HEK293 (cell line): Measurements from ENCODE around the gene HCCS.

Experiments
- BCL11A ChIP-seq: fragments of 450-650 bp; formaldehyde crosslinking; IDR thresholded peaks from 2 replicates; pipeline ENCODE4 v1.5.1; 2016; ENCODE audit warnings: low read depth, missing biosample characterization, missing genetic modification characterization
- CTCF ChIP-seq: fragments of 450-650 bp; formaldehyde crosslinking; IDR thresholded peaks from 2 replicates; pipeline ENCODE4 v1.5.1; 2016; ENCODE audit warnings: missing biosample characterization, missing genetic modification characterization
- ZFP41 ChIP-seq: fragments of 450-650 bp; formaldehyde crosslinking; IDR thresholded peaks from 2 replicates; pipeline ENCODE4 v1.5.1; 2016; ENCODE audit warnings: missing biosample characterization, missing genetic modification characterization, borderline replicate concordance
- ZIC2 ChIP-seq: fragments of 450-650 bp; formaldehyde crosslinking; IDR thresholded peaks from 2 replicates; pipeline ENCODE4 v1.5.1; 2016; ENCODE audit warnings: missing biosample characterization, missing genetic modification characterization
- ZNF501 ChIP-seq: fragments of 450-650 bp; formaldehyde crosslinking; IDR thresholded peaks from 2 replicates; pipeline ENCODE4 v1.5.1; 2016; ENCODE audit warnings: missing biosample characterization, missing genetic modification characterization
- ZNF530 ChIP-seq: fragments of 450-650 bp; formaldehyde crosslinking; IDR thresholded peaks from 2 replicates; pipeline ENCODE4 v1.5.1; 2016; ENCODE audit warnings: low read depth, missing biosample characterization, missing genetic modification characterization

GRCh38 chrX:11089802-11090201, 21.3 kb upstream of the HCCS start:
- TF ChIP-seq ZIC2 (tag by site-specific recombination), result no peak
- no peak for TF ChIP-seq CTCF
- no peak for TF ChIP-seq ZFP41 (tag by site-specific recombination)
- TF ChIP-seq BCL11A (tag by site-specific recombination), result no peak
- TF ChIP-seq ZNF501, result no peak
- no peak for TF ChIP-seq ZNF530 (tag by site-specific recombination)
